HEK293 (cell line): ENCODE measurements around the gene RBMS3.

Experiments
- CTCF ChIA-PET: fragments of 350-600 bp; formaldehyde crosslinking; extraction: SDS; loops from one replicate; lab custom pipeline; 2021; ENCODE audit warnings: antibody characterized with exemption; lab: Yijun Ruan, JAX
- POLR2A ChIA-PET: fragments of 300-600 bp; formaldehyde crosslinking; extraction: SDS; loops from one replicate; lab custom pipeline; 2020; ENCODE audit warnings: antibody characterized with exemption, inconsistent platforms; lab: Yijun Ruan, JAX
- H3K27ac ChIP-seq: fragments of 200-500 bp; sonication (Bioruptor generic); 2 replicates; pipeline ENCODE4 v1.5.1; 2014; ENCODE audit warnings: low read depth, low read length, control low read depth, inconsistent platforms; ENCODE audit errors: extremely low read depth
- H3K36me3 ChIP-seq, 2 experiments: fragments of 200-500 bp in 1 of 2; sonication (Bioruptor generic) in 1 of 2; 1 replicate in 1 of 2; 2 replicates in 1 of 2; pipeline ENCODE4 v1.5.1; 2014 to 2017; ENCODE audit warnings: inconsistent platforms in 2 of 2, low read length in 2 of 2; ENCODE audit not compliant: control insufficient read depth in 2 of 2, insufficient read depth in 1 of 2
- H3K4me1 ChIP-seq: fragments of 200-500 bp; sonication (Bioruptor generic); 2 replicates; pipeline ENCODE4 v1.5.1; 2014; ENCODE audit warnings: mild to moderate bottlenecking, low read length, inconsistent platforms; ENCODE audit not compliant: control insufficient read depth, insufficient read depth
- H3K4me3 ChIP-seq: 2 replicates; pipeline ENCODE4 v1.5.1; 2011; ENCODE audit warnings: low read depth, mild to moderate bottlenecking, control low read depth, low read length, moderate library complexity
- H3K9me3 ChIP-seq: fragments of 200-500 bp; sonication (Bioruptor generic); 2 replicates; pipeline ENCODE4 v1.5.1; 2014; ENCODE audit warnings: low read depth, low read length, inconsistent platforms; ENCODE audit not compliant: control insufficient read depth, insufficient read depth
- BCL11B ChIP-seq: fragments of 450-650 bp; formaldehyde crosslinking; IDR thresholded peaks from 2 replicates; pipeline ENCODE4 v1.5.1; 2016; ENCODE audit warnings: low read depth, missing biosample characterization, missing genetic modification characterization
- EGR2 ChIP-seq: fragments of 450-650 bp; formaldehyde crosslinking; IDR thresholded peaks from 2 replicates; pipeline ENCODE4 v1.5.1; 2016; ENCODE audit warnings: low read depth, missing biosample characterization, missing genetic modification characterization
- HIC1 ChIP-seq: fragments of 450-650 bp; formaldehyde crosslinking; IDR thresholded peaks from 2 replicates; pipeline ENCODE4 v1.5.1; 2016; ENCODE audit warnings: missing biosample characterization, missing genetic modification characterization
- PRDM1 ChIP-seq: fragments of 450-650 bp; formaldehyde crosslinking; IDR thresholded peaks from 2 replicates; pipeline ENCODE4; 2016; ENCODE audit warnings: missing biosample characterization, missing genetic modification characterization
- PRDM10 ChIP-seq: fragments of 450-650 bp; formaldehyde crosslinking; IDR thresholded peaks from 2 replicates; pipeline ENCODE4 v1.5.1; 2016; ENCODE audit warnings: missing biosample characterization, missing genetic modification characterization
- ZBTB21 ChIP-seq: fragments of 450-650 bp; formaldehyde crosslinking; IDR thresholded peaks from 2 replicates; pipeline ENCODE4 v1.5.1; 2017; ENCODE audit warnings: missing biosample characterization, missing genetic modification characterization
- ZEB2 ChIP-seq: fragments of 450-650 bp; formaldehyde crosslinking; IDR thresholded peaks from 2 replicates; pipeline ENCODE4 v1.5.1; 2016; ENCODE audit warnings: missing biosample characterization, missing genetic modification characterization
- ZNF133 ChIP-seq: fragments of 450-650 bp; formaldehyde crosslinking; IDR thresholded peaks from 2 replicates; pipeline ENCODE4 v1.5.1; 2016; ENCODE audit warnings: missing biosample characterization, missing genetic modification characterization
- ZNF24 ChIP-seq: fragments of 450-650 bp; formaldehyde crosslinking; IDR thresholded peaks from 2 replicates; pipeline ENCODE4 v1.5.1; 2016; ENCODE audit warnings: missing biosample characterization, missing genetic modification characterization
- ZNF544 ChIP-seq: fragments of 450-650 bp; formaldehyde crosslinking; IDR thresholded peaks from 2 replicates; pipeline ENCODE4 v1.5.0; 2017; ENCODE audit warnings: missing biosample characterization, missing genetic modification characterization
- ZNF623 ChIP-seq: fragments of 450-650 bp; formaldehyde crosslinking; IDR thresholded peaks from 2 replicates; pipeline ENCODE4 v1.5.1; 2016; ENCODE audit warnings: missing biosample characterization, missing genetic modification characterization
- ZNF629 ChIP-seq: fragments of 450-650 bp; formaldehyde crosslinking; IDR thresholded peaks from 2 replicates; pipeline ENCODE4 v1.5.1; 2017; ENCODE audit warnings: missing biosample characterization, missing genetic modification characterization
- ZSCAN16 ChIP-seq: fragments of 450-650 bp; formaldehyde crosslinking; IDR thresholded peaks from 2 replicates; pipeline ENCODE4 v1.5.1; 2016; ENCODE audit warnings: missing biosample characterization, missing genetic modification characterization
- ZSCAN5A ChIP-seq: fragments of 450-650 bp; formaldehyde crosslinking; IDR thresholded peaks from 2 replicates; pipeline ENCODE4 v1.5.1; 2016; ENCODE audit warnings: missing biosample characterization, missing genetic modification characterization

Gene RBMS3

GRCh38 chr3:29282427-29283230 is 1.8 kb downstream of the RBMS3 start:
- Histone ChIP-seq H3K9me3 (no peaks in the 10 kb centered on the region), H3K4me1 (peaks cover 9% of the 10 kb centered on the region; the same call in 1 of the 2 replicates), H3K27ac (peak overlapping the region; percentile 76), H3K4me3 (peak overlapping the region; percentile 59), H3K36me3 (no peaks in the 10 kb centered on the region)
- TF ChIP-seq ZNF24 (tag by site-specific recombination) (no peak), HIC1 (tag by site-specific recombination) (peak; percentile 28; the same call in 1 of the 2 replicates), ZNF133 (tag by site-specific recombination) (no peak), ZNF629 (tag by site-specific recombination) (peak; percentile 66), EGR2 (tag by site-specific recombination) (0 out of 2 replicates have a peak, but pooled peaks have one; percentile 10), PRDM10 (tag by site-specific recombination) (peak; percentile 66), ZSCAN5A (tag by site-specific recombination) (no peak)
- ChIA-PET POLR2A (no interaction called here), CTCF (interaction anchor here (0.6 kb wide), 2 partner anchors 125 to 835 kb away, joined by 3 to 4 read pairs; no protein-coding TSS in a partner anchor)

- Histone ChIP-seq H3K4me3 (peak overlapping the region; percentile 59), H3K9me3 (no peaks in the 10 kb centered on the region), H3K4me1 (peaks cover 9% of the 10 kb centered on the region; the same call in 1 of the 2 replicates), H3K27ac (no peak overlapping the region; the same call in 1 of the 2 replicates), H3K36me3 (no peaks in the 10 kb centered on the region)
- POLR2A ChIA-PET: interaction anchor here (0.5 kb wide), 1 partner anchor 25 kb away, joined by 3 read pairs; no protein-coding TSS in a partner anchor
- CTCF ChIA-PET: interaction anchor here (0.6 kb wide), 1 partner anchor 126 kb away, joined by 4 read pairs; no protein-coding TSS in a partner anchor
- TF ChIP-seq ZNF544 (tag by site-specific recombination) (no peak), ZSCAN16 (tag by site-specific recombination) (no peak), ZBTB21 (tag by site-specific recombination) (no peak), ZNF623 (no peak), ZEB2 (tag by site-specific recombination) (no peak), PRDM1 (peak; percentile 71; the same call in 1 of the 2 replicates), BCL11B (tag by site-specific recombination) (no peak)
Observed at GRCh38 chr3:29283231-29284119, 2.6 kb downstream of the RBMS3 start.
